ENCODE data around the gene MCC.

MCC gene

DNA sequence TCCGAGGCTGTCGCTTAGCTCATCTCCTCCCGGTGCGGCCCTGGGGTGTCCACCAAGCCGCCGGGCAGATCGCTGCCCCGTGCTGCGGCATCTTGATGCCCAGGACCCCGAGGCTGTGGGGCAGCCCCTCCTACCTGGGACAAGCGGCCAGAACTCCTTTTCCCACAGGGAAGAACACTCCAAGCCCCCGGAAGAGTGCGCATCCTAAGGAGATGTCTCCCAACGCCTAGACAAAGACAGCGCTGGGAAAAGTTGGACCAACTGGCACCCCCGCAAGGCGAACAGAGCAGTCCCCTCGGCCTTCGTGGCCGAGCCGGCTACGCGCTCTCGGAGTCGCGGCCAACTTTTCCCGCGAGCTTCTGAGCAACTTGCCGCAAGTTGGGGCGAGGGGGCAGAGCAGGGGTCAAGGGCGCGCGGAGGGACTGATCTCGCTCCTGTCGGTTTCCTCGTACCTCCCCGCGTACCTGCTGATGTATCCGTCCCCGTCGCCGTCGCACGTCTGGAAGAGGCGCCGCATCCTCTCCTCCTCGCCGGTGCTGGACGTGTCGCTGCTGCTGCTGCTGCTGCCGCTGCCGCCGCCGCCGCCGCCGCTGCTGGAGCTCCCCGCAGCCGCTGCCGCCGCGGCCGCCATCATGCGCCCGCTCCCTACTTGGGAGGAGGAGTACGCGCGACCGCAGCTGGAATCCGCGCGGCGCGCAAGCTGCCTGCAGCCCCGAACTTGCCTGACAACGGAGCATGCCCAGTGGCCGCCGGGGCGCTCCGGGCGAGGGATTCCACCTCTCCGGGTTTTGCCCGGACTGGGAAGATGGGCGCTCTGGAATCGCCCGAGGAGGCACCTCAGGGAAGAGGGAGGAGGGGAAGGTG, at the start of gene MCC:
Gene MCC, minus strand, starts transcription at position 673 of the 864 bp plus-strand sequence.
- no peak for DNase-seq

DNA sequence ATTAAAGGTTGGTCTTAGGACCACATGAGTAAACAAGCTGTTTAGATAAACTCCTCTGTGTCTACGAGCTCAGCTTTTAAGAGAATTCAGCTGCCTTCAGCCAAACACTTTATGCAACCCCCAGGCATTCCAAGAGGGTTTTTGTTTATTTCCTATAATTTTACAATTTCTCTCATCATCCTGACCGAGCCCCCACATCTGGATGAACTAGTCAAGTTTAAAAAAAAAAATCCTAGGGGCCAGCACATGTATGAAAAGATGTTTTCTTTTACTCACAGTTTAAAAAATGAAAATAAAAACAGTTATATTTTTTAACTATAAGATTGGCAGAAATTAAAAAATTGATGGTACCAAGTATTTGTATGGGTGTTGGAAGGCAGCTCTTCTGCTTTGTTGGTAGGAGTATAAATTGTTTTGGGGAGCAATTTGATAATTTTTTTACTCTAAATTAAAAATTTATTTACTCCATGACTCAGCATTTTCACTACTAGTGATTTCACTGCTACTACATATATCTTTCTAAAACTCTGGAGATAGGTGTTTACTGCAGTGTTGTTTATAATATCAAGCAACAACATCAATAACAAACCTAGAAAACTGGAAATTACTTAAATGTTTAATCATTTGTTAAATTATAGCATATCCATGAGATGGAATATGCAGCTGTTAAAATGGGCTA, 43.4 kb upstream of the MCC start:
- no peak for DNase-seq

DNA sequence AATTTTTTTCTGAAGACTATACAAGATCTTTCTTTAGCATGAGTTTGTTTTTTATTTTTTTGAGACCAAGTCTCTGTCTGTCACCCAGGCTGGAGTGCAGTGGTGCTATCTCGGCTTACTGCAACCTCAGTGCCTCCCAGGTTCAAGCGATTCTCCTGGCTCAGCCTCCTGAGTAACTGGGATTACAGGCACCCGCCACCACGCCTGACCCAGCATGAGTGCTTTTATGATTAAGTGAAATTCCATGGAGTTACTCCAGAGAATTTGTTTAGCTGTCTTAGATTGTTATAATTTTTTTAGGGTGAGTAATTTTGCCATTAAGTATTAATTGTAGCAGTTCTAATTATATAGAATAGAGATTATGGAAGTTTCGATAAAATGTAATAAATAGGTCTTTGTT, 39.5 kb upstream of the MCC start:
- no peak for DNase-seq

DNA sequence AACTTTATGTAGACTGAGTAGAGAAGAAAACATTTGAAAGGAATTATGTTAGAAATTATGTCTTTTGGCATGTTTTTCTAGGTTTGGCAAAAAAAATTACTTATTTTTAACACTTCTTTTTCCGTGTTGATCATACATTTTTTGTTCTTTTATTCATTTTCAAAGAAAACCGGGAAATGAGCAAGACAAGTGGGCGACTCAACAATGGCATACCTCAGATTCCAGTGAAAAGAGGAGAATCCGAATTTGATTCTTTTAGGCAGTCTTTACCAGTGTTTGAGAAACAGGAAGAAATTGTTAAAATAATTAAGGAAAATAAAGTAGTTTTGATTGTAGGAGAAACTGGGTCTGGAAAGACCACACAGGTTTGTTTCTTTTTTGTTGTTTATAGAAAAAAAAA, 38.2 kb upstream of the MCC start:
- no peak for DNase-seq

DNA sequence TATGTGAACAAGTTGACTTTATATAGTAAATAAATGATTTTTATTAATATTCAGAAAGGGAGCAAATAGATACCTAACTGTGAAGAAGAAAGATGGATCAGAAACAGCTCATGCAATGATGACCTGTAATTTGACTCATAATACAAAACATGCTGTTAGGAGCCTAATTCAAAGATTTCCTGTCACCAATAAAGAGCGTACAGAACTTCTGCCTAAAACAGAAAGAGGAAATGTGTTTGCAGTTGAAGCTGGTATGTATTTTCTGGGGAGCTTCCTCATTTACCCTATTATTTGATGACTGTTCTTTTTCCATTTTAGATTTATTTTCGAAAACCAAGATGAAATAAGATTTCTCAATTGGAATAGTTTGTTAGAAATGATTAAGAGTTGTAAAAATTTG, 36.7 kb upstream of the MCC start:
- peak; percentile 90 to 95 for DNase-seq

DNA sequence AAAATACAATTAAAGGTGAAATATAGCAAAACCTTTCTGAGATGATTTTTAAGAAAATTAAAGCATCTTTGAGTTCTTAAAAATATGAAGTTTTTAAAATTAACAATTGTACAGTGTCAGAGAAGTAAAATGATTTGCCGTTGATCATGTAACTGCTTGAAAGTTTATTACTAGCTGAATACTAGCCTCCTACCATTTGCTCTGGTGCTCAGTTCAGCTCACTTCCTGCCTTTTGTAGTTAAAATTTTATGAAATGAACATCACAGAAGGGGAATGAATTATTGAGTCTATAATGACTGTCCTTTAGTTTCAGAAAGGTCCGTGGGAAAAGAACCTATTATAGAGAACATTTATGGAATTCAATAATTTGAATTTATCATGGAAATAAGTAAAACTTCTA, 34.9 kb upstream of the MCC start:
- DNase-seq, result no peak

DNA sequence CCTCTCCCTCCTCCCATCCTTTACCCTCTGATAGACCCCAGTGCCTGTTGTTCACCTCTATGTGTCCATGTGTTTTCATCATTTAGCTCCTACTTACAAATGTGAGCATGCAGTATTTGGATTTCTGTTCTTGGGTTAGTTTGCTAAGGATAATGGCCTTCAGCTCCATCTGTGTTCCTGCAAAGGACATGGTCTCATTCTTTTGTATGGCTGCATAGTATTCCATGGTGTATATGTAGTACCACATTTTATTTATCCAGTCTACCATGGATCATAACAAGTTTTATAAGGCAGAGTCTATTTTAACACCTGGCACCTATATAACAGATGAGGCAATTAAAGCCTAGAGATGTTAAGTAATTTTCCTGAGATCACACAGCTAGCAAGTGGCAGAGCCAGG, 32.6 kb upstream of the MCC start:
- no peak for DNase-seq

DNA sequence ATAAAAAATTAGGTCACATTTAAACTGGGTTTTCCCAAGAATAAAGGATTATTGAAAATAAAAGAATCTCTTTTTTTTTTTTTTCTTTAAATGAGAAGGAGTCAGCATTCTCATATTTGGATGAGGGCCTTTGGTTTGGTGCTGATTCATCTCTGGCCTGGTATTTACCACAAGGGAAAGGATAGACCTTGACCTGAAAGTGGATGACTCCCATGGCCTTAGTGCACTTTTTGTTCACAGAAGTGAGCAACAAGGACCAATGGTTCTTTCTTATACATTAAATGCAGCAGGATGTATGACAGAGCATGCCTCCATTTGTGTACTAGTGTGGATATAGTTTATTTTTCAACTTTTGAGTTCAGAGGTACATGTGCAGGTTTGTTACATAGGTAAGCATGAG, 32.2 kb upstream of the MCC start:
- DNase-seq, result no peak

DNA sequence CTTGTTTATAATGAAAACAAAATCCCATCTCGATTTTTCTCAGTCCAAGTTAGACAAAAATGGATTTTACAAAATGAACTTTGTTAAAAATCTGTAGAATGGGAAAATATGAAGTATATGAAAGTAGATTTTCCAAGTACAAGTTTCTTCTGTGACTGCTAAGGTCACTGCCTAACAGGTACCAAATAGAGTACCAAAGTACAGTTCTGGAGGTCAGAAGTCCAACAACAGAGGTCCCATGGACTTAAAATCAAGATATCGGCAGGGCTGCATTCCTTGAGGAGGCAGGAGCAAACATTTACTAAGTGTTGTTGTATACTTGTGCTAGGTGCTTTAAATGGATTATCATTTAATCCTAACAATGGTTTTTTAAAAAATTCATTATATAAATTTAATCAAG, 31.2 kb upstream of the MCC start:
- DNase-seq, result no peak

DNA sequence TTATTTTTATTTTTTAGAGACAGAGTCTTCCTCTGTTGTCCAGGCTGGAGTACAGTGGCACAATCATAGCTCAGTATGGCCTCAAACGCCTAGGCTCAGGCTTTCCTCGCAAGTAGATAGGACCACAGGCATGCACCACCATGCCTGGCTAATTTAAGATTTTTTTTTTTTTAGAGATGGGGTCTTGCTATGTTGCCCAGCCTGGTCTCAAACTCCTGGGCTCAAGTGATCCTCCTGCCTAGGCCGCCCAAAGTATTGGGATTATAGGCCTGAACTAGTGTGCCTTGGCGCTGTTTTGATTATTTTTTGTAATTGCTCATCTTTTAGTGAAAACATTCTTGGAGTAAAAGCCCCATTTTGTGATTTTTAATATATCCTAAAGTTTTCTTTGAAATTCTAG, 30.6 kb upstream of the MCC start:
- DNase-seq, result no peak

DNA sequence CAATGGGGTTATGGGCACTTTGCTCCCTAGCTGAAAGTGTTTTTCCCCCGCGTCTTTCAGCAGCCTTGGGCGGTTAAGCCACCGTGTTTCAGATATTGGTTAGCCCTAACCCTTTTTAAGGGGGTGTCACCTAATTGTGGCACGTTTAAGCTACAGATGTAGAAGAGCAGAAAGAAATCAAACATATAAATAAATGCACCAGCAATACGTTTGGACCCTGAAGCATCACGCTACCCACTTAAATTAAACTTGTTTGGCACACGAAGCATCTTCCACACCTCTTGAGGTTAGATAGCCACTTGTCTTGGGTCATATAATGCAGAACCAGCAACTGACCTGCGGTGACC, 26.0 kb upstream of the MCC start:
- peak in 1 of 2 experiments; percentile 13 for DNase-seq

DNA sequence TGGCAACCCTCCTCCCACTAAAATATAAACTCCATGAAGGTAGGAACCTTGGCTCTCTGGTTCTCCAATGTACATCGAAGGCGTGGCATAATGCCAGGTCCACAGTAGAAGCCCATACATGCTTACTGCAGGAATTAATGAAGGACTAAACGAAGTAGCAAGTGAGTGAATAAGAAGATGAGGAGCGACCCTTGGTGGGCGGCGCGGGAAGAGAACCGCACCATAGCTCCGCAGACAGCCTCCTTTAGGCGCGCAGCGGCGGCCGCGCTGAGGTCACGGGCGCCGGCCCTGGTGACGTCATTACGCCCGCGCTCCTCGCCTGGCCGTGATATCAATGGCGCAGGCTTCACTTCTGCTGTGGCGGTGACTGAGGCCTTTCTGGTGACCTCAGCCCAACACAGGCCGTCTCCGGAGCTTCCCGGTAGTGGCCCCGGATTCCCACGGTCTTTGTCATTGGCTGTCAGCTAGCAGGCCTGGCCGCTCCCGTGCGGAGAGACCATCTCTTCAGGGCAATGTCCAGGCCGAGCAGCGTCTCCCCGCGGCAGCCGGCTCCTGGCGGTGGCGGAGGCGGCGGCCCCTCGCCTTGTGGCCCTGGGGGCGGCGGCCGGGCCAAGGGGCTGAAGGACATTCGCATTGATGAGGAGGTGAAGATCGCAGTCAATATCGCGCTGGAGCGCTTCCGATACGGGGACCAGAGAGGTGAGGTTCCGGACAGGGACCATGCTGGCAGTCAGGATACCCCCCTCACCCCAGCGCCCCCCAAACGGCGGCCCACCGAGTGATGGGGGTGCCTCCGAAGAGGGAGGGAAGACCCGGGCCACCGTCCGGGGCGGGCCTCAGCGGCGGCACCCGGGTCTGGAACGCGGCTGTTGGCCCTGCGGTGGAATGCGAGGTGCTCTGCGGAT, 25.4 kb upstream of the MCC start, which contains the start of gene YTHDC2:
Gene YTHDC2, plus strand, starts transcription at position 311 of the 905 bp plus-strand sequence. Its CDS starts 202 bp downstream, at position 513.
- DNase-seq, result peak; percentile 85 to 89

DNA sequence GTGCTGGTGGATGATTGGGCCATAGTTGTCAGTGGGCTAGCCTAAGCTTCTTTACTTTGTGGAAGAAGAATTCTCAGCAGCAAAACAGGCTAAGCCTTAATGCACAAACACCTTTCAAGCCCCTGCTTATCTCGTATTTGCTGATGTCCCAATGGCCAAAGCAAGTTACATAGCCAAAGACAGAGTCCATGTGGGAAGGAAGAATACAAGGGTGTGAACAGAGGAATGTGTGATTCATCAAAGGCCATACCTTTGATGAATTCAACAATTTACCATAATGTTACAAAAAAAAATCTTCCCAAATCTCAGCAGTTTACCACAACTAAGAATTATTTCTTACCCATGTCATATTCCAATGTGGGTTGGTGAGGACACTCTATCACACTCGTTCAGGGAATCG, 24.1 kb upstream of the MCC start:
- no peak for DNase-seq

DNA sequence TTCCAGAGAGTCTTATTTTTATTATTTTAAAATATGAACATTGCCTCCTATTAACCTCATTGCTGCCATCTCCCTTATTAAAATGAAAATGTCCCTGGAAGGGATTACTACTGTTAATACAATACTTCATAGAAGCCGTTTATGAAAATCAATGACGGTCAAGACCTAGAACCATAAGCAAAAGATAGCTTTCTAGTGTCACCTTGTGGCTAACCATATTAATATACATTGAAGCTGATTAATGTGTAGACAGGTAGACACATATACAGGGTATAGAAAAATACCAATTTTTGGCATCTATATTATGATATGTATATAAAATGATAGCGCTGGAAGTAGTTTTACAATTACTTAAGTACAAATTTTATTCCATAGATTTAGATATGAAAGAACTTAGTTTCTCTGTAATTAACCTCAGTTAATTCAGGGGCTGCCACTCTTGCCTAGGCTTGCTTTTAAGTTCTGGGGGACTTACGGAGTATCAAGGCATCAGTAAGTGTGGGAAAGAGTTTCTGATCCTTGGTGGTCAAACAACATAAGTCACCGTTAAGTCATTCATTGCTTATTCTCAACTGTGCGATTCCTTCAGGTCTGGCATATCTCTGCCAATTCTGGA, 22.7 kb upstream of the MCC start:
- DNase-seq, result peak; percentile 43 to 52

DNA sequence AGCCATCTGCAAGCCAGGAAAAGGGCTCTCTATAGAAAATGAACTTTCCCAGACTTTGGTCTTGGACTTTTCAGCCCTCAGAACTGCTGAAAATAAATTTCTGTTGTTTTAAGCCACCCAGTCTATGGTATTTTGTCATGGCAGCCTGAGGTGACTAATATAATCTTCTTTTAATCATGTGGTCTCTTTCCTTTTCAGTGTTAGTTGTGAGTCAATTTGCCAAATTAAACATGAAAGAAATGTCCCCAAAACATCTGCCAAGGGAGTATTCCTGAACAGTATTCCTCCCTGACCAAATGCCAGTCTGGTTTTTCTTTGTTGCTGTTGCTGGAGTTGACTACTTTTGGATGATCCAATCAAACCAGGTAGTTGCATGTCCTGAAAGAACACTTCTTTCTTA, 20.5 kb upstream of the MCC start:
- DNase-seq, result no peak

DNA sequence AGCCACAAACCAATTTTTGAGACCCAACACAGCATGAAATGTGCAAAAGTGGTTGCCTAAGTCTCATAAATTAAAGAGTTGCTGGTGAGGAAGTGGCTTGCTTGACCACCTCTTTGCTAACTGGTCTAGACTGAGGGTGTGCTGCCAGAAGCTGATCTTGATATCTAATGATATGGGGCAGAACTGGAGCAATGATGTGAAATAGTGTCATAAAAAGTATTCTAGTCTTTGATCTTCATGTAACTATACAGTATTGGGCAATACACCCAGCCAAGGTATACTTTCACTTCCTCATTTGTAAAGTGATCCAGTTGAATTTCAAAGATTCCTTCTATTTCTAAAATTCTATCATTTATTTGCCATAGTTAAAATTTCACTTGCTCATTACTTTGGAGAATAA, 19.3 kb upstream of the MCC start:
- DNase-seq, result peak in 1 of 2 experiments; percentile 16

DNA sequence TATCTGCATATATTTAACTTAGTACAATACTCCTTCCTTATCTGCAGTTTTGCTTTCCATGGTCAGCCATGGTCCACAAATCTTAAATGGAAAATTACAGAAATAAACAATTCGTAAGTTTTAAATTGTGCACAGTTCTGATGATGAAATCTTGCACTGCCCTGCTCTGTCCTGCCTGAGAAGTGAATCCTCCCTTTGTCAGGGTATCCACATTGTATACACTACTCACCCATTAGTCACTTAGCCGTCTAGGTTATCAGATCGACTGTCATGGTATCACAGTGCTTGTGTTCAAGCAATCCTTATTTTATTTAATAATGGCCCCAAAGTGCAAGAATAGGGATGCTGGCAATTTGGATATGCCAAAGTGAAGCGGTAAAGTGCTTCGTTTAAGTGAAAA, 16.9 kb upstream of the MCC start:
- no peak for DNase-seq

DNA sequence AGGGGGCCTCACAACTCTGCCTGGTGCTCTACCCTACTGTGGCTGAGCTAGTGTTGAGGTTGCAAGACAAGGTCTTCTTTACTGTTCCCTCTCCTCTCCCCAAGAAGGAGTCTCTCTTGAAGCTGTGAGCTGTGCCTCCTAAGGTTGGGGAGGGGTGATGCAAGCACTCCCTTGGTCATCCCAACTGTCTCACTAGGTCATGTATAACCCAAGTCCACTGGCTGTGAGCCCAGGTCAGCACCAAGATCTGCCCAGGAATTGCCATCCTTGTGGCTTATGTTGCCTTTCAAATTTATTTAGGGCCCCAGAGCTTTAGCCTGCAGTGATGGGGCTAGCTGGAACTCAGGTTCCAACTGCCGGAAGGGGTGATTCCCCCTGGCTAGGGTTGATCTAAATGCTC, 14.9 kb upstream of the MCC start:
- DNase-seq, result no peak

DNA sequence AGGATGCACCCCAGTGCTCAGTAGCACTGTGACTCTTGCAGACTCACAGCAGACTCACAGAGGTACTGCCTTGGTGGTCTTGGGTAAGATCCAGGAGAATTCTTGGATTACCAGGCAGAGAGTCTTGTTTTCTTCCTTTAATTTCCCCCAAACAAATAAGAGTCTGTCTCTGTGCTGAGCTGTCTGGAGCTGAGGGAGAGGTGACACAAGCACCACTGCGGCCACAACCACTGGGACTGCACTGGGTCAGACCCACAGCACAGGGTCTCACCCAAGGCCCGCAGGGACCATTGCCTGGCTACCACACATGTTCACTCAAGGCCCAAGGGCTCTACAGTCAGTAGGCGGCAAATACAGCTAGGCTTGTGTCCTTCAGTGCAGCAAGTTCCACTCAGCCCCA, 13.8 kb upstream of the MCC start:
- no peak for DNase-seq

DNA sequence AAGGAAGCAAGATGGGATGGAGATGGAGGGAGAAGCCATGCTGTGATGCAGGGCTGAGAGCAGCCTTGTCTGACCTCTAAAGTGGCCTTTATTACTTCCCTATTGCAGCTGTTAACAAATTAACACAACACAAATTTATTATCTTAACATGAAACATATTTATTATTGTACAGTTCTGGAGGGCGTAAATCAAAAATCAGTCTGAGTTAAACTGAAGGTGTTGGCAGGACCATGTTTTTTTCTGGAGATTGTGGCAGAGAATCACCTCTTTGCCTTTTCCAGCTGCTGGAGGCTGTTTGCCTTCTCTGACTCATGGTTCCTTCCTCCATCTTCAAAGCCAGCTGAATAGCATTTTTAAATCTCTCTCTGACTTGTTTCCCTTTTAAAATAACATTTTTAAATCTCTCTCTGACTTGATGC, 7.2 kb upstream of the MCC start:
- no peak for DNase-seq

DNA sequence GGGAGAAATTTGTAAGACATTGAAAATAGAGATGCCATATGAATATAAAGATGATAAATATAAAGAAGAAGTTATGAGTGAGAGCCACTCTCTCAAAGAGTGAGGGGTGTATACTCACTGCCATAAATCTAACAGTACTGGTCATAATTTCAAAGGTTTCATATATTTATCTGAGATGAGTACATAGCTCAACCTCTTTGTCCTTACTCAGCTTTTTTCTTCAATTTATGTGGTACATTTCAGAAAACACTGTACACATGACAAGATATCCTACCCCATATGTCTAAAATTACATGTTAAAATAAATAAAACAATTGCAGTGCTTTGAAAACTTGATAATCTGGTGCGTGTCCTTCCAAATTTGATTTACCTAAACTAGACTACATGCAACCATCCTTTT, 5.2 kb upstream of the MCC start:
- no peak for DNase-seq

DNA sequence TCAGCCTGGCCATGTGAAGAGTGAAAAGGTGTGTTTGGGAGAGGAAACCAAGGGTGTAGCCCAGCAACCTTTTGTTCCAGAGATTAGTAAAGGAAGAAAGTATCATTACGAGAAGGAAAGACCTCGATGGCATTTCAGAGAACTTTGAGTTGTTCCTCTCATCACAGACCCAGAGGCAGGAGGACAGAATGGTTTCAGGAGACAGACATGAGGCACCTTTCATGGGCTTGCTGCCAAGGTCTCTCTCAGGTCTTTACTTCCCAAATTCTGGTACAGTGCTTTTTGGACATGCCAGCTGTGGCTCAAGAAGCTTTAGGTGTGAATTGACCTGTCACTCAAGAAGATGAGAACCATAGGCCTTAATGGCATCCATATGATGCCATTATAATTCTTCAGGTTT, 2.8 kb upstream of the MCC start:
- DNase-seq, result no peak

DNA sequence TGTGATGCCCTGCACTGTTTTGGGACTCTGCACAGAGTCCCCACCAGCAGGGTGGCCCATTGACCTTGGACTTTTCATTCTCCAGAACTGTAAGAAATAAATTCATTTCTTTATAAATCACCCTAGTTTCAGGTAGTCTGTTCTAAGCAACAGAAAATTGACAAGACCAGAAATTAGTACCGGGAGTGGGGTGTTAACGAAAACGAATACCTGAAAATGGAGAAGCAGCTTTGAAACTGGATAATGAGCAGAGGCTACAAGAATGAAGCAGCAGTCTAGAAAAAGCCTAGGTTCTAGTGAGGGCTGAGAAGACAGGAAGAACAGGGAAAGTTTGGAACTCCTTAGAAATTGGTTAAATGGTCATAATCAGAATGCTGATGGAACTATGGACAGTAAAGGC, 2.1 kb upstream of the MCC start:
- no peak for DNase-seq

All from Kasumi-1 (cell line).